B cell (primary cell): Measurements from ENCODE around the gene GNB2. TPM values are rescaled to one million over a fixed set of nuclear protein-coding genes. Genes with fewer than 3 reads are reported as not detected.

Experiments used
- ATAC-seq: fragments of 200-7000 bp; cut with Tn5 transposase; one replicate; pipeline ENCODE4 v1.10.0; 2021; ENCODE audit warnings: low read depth, mild to moderate bottlenecking, moderate number of reproducible peaks, moderate library complexity
- CTCF ChIA-PET: fragments of 350-600 bp; sonication (Branson Sonifier 250); formaldehyde crosslinking; loops from one replicate; lab custom pipeline; 2021; ENCODE audit warnings: antibody characterized with exemption, inconsistent platforms; lab: Charles Lee
- POLR2A ChIA-PET: fragments of 350-600 bp; sonication (Branson Sonifier 250); formaldehyde crosslinking; loops from one replicate; lab custom pipeline; 2021; ENCODE audit warnings: antibody characterized with exemption; lab: Charles Lee
- DNase-seq: peaks from one replicate; pipeline ENCODE4 v3.0.0; 2013
- H2AFZ ChIP-seq: 2 replicates; pipeline ENCODE4 v1.6.1; 2012; ENCODE audit warnings: mild to moderate bottlenecking, low read depth, low read length; ENCODE audit not compliant: insufficient read depth, poor library complexity, severe bottlenecking
- H3K27ac ChIP-seq, 2 donors: 1 replicate in 1 of 2; 2 replicates in 1 of 2; pipeline ENCODE4 v1.5.1; 2012 to 2013; ENCODE audit warnings: low read length in 2 of 2, mild to moderate bottlenecking in 2 of 2, moderate library complexity in 1 of 2
- H3K27me3 ChIP-seq, 4 experiments: fragments of 200-600 bp in 1 of 4; sonication (generic) in 1 of 4; replicated peaks in 1 of 4; 1 replicate in 2 of 4; 2 replicates in 2 of 4; pipeline versions ENCODE4 v1.6.1 to v1.7.0; 2013 to 2016; ENCODE audit warnings: low read length in 3 of 4, mild to moderate bottlenecking in 2 of 4, mixed read lengths in 1 of 4, moderate library complexity in 1 of 4; ENCODE audit not compliant: insufficient read depth in 4 of 4, control insufficient read depth in 3 of 4; ENCODE audit errors: control extremely low read depth in 1 of 4
- H3K36me3 ChIP-seq, 2 experiments: replicated peaks in 1 of 2; 1 replicate in 1 of 2; 2 replicates in 1 of 2; pipeline versions ENCODE4 v1.6.1 to v1.7.1; 2013; ENCODE audit warnings: low read length in 1 of 2; ENCODE audit not compliant: insufficient read depth in 2 of 2, control insufficient read depth in 1 of 2; ENCODE audit errors: control extremely low read depth in 1 of 2, extremely low read depth in 1 of 2
- H3K4me1 ChIP-seq, 2 donors: fragments of 200-600 bp in 1 of 2; sonication (generic) in 1 of 2; 1 replicate in 1 of 2; 2 replicates in 1 of 2; pipeline versions ENCODE4 v1.5.1 to v1.6.1; 2013 to 2017; ENCODE audit warnings: low read length in 2 of 2; ENCODE audit not compliant: control insufficient read depth in 2 of 2, insufficient read depth in 2 of 2
- H3K4me2 ChIP-seq: replicated peaks from 2 replicates; pipeline ENCODE3; 2012; ENCODE audit warnings: mild to moderate bottlenecking, low read depth, low read length; ENCODE audit not compliant: poor library complexity, severe bottlenecking
- H3K4me3 ChIP-seq, 5 experiments: fragments of 200-600 bp in 1 of 5; sonication (generic) in 1 of 5; 1 replicate in 3 of 5; 2 replicates in 2 of 5; pipeline versions ENCODE4 v1.5.1 to v1.7.0; 2011 to 2016; ENCODE audit warnings: low read length in 4 of 5, mild to moderate bottlenecking in 4 of 5, low read depth in 2 of 5, control low read depth in 1 of 5, moderate library complexity in 1 of 5; ENCODE audit not compliant: insufficient read depth in 1 of 5; ENCODE audit errors: control extremely low read depth in 1 of 5, extremely low read depth in 1 of 5
- H3K79me2 ChIP-seq: fragments of 200-600 bp; sonication (generic); one replicate; pipeline ENCODE4 v1.6.0; 2016; ENCODE audit warnings: low read length; ENCODE audit not compliant: control insufficient read depth, insufficient read depth
- H3K9ac ChIP-seq: fragments of 200-600 bp; sonication (generic); 2 replicates; pipeline ENCODE4 v1.6.1; 2017; ENCODE audit warnings: mild to moderate bottlenecking, low read length, moderate library complexity
- H3K9me3 ChIP-seq, 3 donors: one replicate each; pipeline versions ENCODE4 v1.6.1 to v1.7.1; 2013; ENCODE audit warnings: low read length in 2 of 3; ENCODE audit not compliant: control insufficient read depth in 2 of 3, insufficient read depth in 1 of 3; ENCODE audit errors: control extremely low read depth in 1 of 3
- H4K20me1 ChIP-seq: 2 replicates; pipeline ENCODE4 v1.6.0; 2012; ENCODE audit warnings: mild to moderate bottlenecking, low read length; ENCODE audit not compliant: insufficient read depth, control insufficient read depth, poor library complexity, severe bottlenecking
- H3K27ac Mint-ChIP-seq: one replicate; pipeline ENCODE4 v1.8.0; 2021; ENCODE audit warnings: mixed read lengths
- H3K27me3 Mint-ChIP-seq: one replicate; pipeline ENCODE4 v1.8.0; 2021; ENCODE audit warnings: mixed read lengths
- H3K4me1 Mint-ChIP-seq: one replicate; pipeline ENCODE4 v1.8.0; 2021; ENCODE audit warnings: mixed read lengths
- H3K4me3 Mint-ChIP-seq: one replicate; pipeline ENCODE4 v1.8.0; 2021; ENCODE audit warnings: mixed read lengths
- H3K9me3 Mint-ChIP-seq: one replicate; pipeline ENCODE4 v1.8.0; 2022; ENCODE audit warnings: mixed read lengths; ENCODE audit not compliant: insufficient read depth
- EZH2 ChIP-seq: IDR thresholded peaks from 2 replicates; pipeline ENCODE4 v1.6.1; 2012; ENCODE audit warnings: borderline replicate concordance, low read depth, mild to moderate bottlenecking, moderate library complexity, low read length; ENCODE audit not compliant: insufficient read depth, poor library complexity, severe bottlenecking
- WGBS: methylation state at CpG from one replicate; pipeline ENCODE4 v1.1.5; 2013; ENCODE audit warnings: missing lambda C conversion rate; ENCODE audit not compliant: insufficient coverage; 5-methylcytosine and 5-hydroxymethylcytosine counted together
- intact Hi-C: fragments of 100-400 bp; cut with micrococcal nuclease; formaldehyde crosslinking; loops from one replicate; pipeline ENCODE4 v1.10.0; 2022
- polyA plus RNA-seq: library from polyadenylated mRNA; depleted of rRNA; stranded (reverse); fragments of >200 nt; gene quantifications from 2 replicates; pipeline ENCODE4 v1.2.3, GENCODE V29; 2012
- total RNA-seq, 2 donors: library from RNA; stranded (reverse); fragments of 120-200 nt in 1 of 2; gene quantifications; 1 replicate in 1 of 2; 2 replicates in 1 of 2; pipeline versions ENCODE4 v1.2.3 to v1.2.4, GENCODE V29; 2013 to 2022
- TF ChIP-seq, protein P1 (sequence below): fragments of 200-600 bp; IDR thresholded peaks from one replicate; pipeline ENCODE4 v1.8.0; 2022; ENCODE audit warnings: antibody characterized with exemption, mild to moderate bottlenecking

The GNB2 gene
- total and polyA plus RNA-seq, 2 donors (not counting 1 experiment from before 2014, with no cell fraction given) = 127 to 221 TPM

DNA sequence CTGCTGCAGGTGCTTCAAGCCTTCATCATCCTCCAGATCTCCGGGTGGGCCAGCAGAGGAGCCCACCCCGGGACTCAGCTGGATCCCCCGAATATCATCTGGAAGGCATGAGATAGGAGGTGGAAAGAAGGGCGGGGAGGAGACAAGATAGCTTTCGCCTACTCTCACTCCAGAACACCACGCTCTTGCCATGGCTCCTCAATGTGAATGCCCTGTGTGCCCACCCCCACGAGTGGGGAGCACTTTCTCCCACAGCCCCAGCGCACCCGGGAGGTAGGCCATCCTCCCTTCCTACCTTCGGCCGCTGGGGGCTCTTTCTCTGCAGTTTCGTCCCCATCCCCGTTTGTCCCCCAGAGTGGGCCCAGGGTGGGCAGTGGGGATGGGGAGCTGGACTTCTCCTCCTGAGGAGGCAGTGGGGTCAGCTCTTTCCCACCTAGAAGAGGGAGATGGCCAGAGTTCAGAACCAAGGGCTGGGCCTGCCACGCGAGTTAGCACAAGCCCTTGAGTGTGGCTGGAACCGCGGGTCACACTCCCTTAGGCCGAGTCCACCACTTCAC is 11.6 kb downstream of the GNB2 start:
- ChIA-PET CTCF (interaction anchor here (0.9 kb wide), 1 partner anchor 73 kb away, joined by 3 read pairs; the partner anchor contains the start of gene MOSPD3), POLR2A (interaction anchor here (0.5 to 0.7 kb wide), 2 partner anchors 51 to 94 kb away, joined by 4 to 7 read pairs; no protein-coding TSS in a partner anchor)
- H3K27me3 Mint-ChIP-seq = no peaks in the 10 kb centered on the region
- H3K9me3 Mint-ChIP-seq = no peaks in the 10 kb centered on the region
- Histone ChIP-seq H3K4me1 (peaks cover 11 to 13% of the 10 kb centered on the region in 2 donors), H2AFZ (no peak overlapping the region), H3K36me3 (peaks cover 0 to 85% of the 10 kb centered on the region in 2 experiments), H3K9me3 (no peaks in the 10 kb centered on the region), H3K4me3 (no peak overlapping the region), H3K9ac (no peak overlapping the region), H3K4me2 (no peak overlapping the region), H3K27me3 (no peaks in the 10 kb centered on the region), H4K20me1 (peaks cover 79% of the 10 kb centered on the region), H3K79me2 (peaks cover 36% of the 10 kb centered on the region), H3K27ac (no peak overlapping the region)
- DNase-seq (no peak), ATAC-seq (no peak)
- intact Hi-C loops = no loop called here
- peaks cover 17% of the 10 kb centered on the region for H3K4me1 Mint-ChIP-seq
- no peak overlapping the region for H3K4me3 Mint-ChIP-seq
- TF ChIP-seq, protein P1, sequence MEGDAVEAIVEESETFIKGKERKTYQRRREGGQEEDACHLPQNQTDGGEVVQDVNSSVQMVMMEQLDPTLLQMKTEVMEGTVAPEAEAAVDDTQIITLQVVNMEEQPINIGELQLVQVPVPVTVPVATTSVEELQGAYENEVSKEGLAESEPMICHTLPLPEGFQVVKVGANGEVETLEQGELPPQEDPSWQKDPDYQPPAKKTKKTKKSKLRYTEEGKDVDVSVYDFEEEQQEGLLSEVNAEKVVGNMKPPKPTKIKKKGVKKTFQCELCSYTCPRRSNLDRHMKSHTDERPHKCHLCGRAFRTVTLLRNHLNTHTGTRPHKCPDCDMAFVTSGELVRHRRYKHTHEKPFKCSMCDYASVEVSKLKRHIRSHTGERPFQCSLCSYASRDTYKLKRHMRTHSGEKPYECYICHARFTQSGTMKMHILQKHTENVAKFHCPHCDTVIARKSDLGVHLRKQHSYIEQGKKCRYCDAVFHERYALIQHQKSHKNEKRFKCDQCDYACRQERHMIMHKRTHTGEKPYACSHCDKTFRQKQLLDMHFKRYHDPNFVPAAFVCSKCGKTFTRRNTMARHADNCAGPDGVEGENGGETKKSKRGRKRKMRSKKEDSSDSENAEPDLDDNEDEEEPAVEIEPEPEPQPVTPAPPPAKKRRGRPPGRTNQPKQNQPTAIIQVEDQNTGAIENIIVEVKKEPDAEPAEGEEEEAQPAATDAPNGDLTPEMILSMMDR = no peak
- no peak for TF ChIP-seq EZH2
- 95% methylated on average over 11 of the region's 18 CpGs for WGBS
- no peak overlapping the region for H3K27ac Mint-ChIP-seq

DNA sequence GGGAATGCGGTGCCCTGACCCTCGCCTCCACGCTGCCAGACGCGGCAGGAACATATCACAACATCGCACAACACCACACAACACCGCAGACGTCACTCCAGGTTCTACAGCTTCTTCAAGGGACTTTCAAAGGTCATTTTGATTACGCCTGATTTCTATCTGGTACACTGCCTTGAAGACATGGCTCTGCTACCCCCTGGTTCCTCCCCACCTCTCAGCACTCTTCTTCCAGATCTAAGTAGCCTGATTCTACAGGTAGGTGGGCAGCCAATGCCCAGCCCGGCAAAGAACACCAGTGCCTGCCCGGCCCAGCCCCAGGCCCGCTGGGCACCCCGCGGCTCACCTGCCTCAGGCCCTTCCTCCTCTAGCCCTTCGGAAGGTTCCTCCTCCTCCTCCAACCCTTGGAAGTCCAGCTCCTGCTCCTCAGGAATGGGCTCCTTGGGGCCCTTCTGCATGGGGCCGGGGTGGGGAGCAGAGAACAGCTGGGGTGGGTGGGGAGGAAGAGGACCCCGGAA is 12.1 kb downstream of the GNB2 start:
- Histone ChIP-seq H4K20me1 (peaks cover 80% of the 10 kb centered on the region), H3K36me3 (peaks cover 0 to 82% of the 10 kb centered on the region in 2 experiments), H3K4me1 (peaks cover 12 to 13% of the 10 kb centered on the region in 2 donors), H3K4me2 (no peak overlapping the region), H3K4me3 (no peak overlapping the region), H3K27me3 (no peaks in the 10 kb centered on the region), H3K9ac (no peak overlapping the region), H2AFZ (no peak overlapping the region), H3K79me2 (peaks cover 41% of the 10 kb centered on the region), H3K27ac (no peak overlapping the region), H3K9me3 (no peaks in the 10 kb centered on the region)
- no peak for ATAC-seq
- 87% methylated on average over 14 of the region's 17 CpGs for WGBS
- Mint-ChIP-seq H3K27me3 (no peaks in the 10 kb centered on the region), H3K4me1 (peaks cover 16% of the 10 kb centered on the region), H3K4me3 (no peak overlapping the region), H3K27ac (no peak overlapping the region), H3K9me3 (no peaks in the 10 kb centered on the region)
- intact Hi-C loops = no loop called here
- DNase-seq = no peak
- ChIA-PET CTCF (interaction anchor here (0.9 kb wide), 1 partner anchor 73 kb away, joined by 3 read pairs; the partner anchor contains the start of gene MOSPD3), POLR2A (interaction anchor here (0.5 to 0.7 kb wide), 2 partner anchors 52 to 95 kb away, joined by 4 to 7 read pairs; no protein-coding TSS in a partner anchor)
- TF ChIP-seq, protein P1 = no peak
- TF ChIP-seq EZH2 = no peak
